K562 (cell line): Measurements from ENCODE around the gene JUND. TPM values are rescaled to one million over a fixed set of nuclear protein-coding genes. Genes with fewer than 3 reads are reported as not detected.

Experiments used
- E2F5 ChIP-seq: sonication (generic); formaldehyde crosslinking; IDR thresholded peaks from 2 replicates; pipeline ENCODE4 v1.8.0; 2022; ENCODE audit warnings: mild to moderate bottlenecking, missing genetic modification reagents
- E2F6 ChIP-seq, 2 experiments: IDR thresholded peaks; 2 replicates each; pipeline ENCODE4 v1.6.1; 2011; ENCODE audit warnings: borderline replicate concordance in 1 of 2, control low read depth in 1 of 2, low read depth in 1 of 2, low read length in 1 of 2, mild to moderate bottlenecking in 1 of 2, mixed read lengths in 1 of 2, moderate library complexity in 1 of 2; ENCODE audit not compliant: insufficient read depth in 1 of 2, insufficient read length in 1 of 2, poor library complexity in 1 of 2, severe bottlenecking in 1 of 2; ENCODE audit errors: extremely low read depth in 1 of 2
- EHMT2 ChIP-seq: fragments of 450-650 bp; IDR thresholded peaks from 2 replicates; pipeline ENCODE4 v1.6.1; 2018; ENCODE audit warnings: antibody characterized with exemption
- ELK1 ChIP-seq: sonication (generic); formaldehyde crosslinking; IDR thresholded peaks from 2 replicates; pipeline ENCODE4 v1.8.1; 2022; ENCODE audit warnings: missing genetic modification reagents
- ETV6 ChIP-seq, 3 experiments: fragments of 150-350 bp in 1 of 3; sonication (generic) in 1 of 3; formaldehyde crosslinking in 1 of 3; IDR thresholded peaks; 2 replicates each; pipeline versions ENCODE4 v1.6.1 to v1.8.0; 2014 to 2022; ENCODE audit warnings: borderline replicate concordance in 2 of 3, low read depth in 2 of 3, antibody characterized with exemption in 1 of 3, low read length in 1 of 3, mild to moderate bottlenecking in 1 of 3, missing genetic modification reagents in 1 of 3
- JUND ChIP-seq, 2 experiments: IDR thresholded peaks; 2 replicates in 1 of 2; 3 replicates in 1 of 2; pipeline ENCODE4 v1.6.1; 2011; ENCODE audit warnings: borderline replicate concordance in 2 of 2, low read depth in 2 of 2, low read length in 2 of 2, improper control_type of control experiment in 1 of 2, missing biosample characterization in 1 of 2, missing genetic modification characterization in 1 of 2, missing genetic modification reagents in 1 of 2
- PRDM10 ChIP-seq: fragments of 450-650 bp; IDR thresholded peaks from 2 replicates; pipeline ENCODE4 v1.6.1; 2018; ENCODE audit not compliant: partially characterized antibody
- SAFB2 ChIP-seq: fragments of 200-400 bp; formaldehyde crosslinking; IDR thresholded peaks from 2 replicates; pipeline ENCODE4 v1.6.1; 2018; ENCODE audit warnings: borderline replicate concordance, low read length, low read depth, moderate library complexity; ENCODE audit not compliant: severe bottlenecking
- SOX6 ChIP-seq: fragments of 450-650 bp; IDR thresholded peaks from 2 replicates; pipeline ENCODE4 v1.6.1; 2014; ENCODE audit warnings: mild to moderate bottlenecking
- TEAD4 ChIP-seq, 2 experiments: sonication (generic) in 1 of 2; formaldehyde crosslinking in 1 of 2; IDR thresholded peaks; 2 replicates each; pipeline versions ENCODE4 v1.6.1 to v1.8.0; 2012 to 2022; ENCODE audit warnings: borderline replicate concordance in 1 of 2, inconsistent platforms in 1 of 2, low read length in 1 of 2, mild to moderate bottlenecking in 1 of 2, missing genetic modification reagents in 1 of 2
- THAP7 ChIP-seq: fragments of 250-450 bp; sonication (Bioruptor Pico); IDR thresholded peaks from 2 replicates; pipeline ENCODE4 v1.5.0; 2021
- ZBTB49 ChIP-seq: sonication (generic); formaldehyde crosslinking; IDR thresholded peaks from 2 replicates; pipeline ENCODE4 v1.8.0; 2022; ENCODE audit warnings: missing genetic modification reagents, mild to moderate bottlenecking, borderline replicate concordance
- ZNF778 ChIP-seq: fragments of 450-650 bp; formaldehyde crosslinking; IDR thresholded peaks from 2 replicates; pipeline ENCODE4 v1.4.0; 2020; ENCODE audit warnings: mild to moderate bottlenecking, moderate library complexity
- polyA plus RNA-seq, 8 experiments: library from polyadenylated mRNA; depleted of rRNA in 4 of 8; stranded (reverse) in 5 of 8; unstranded in 3 of 8; fragments of >200 nt; fragmentation: Nextera tagmentation in 2 of 8; fragmentation: Illumina TruSeq in 1 of 8; extraction: Ambion mirVana in 2 of 8; extraction: Trizol in 1 of 8; gene quantifications; 2 replicates each; pipeline versions ENCODE4 v1.2.1 to v1.2.3, GENCODE V29; 2011 to 2014; ENCODE audit warnings: inconsistent platforms in 1 of 8, missing spikeins in 1 of 8
- total RNA-seq, 7 experiments: library from RNA; depleted of rRNA in 6 of 7; stranded (reverse); fragments of >200 nt in 6 of 7; fragmentation: Illumina TruSeq in 2 of 7; extraction: Trizol in 2 of 7; gene quantifications; 2 replicates each; pipeline versions ENCODE4 v1.2.1 to v1.2.3, GENCODE V29; 2011 to 2021; ENCODE audit warnings: low replicate concordance in 1 of 7

JUND gene
- total and polyA plus RNA-seq, 9 of the 15 experiments (the other 6 are each of a cell fraction or from before 2014, with no cell fraction given): 6.4 to 286 (median 42.3) TPM

- no peak for TF ChIP-seq TEAD4 (IDR thresholded peaks at IDR 0.05; ENCODE audit: low read length)
- peak; percentile 82; the same call in 1 of the 2 replicates for TF ChIP-seq TEAD4 (CRISPR knock-in tag; IDR thresholded peaks at IDR 0.05; ENCODE audit: borderline replicate concordance)
- TF ChIP-seq ETV6 (IDR thresholded peaks at IDR 0.05; ENCODE audit: borderline replicate concordance in 1 of 2, low read depth in 2 of 2, low read length in 1 of 2): no peak
- TF ChIP-seq ETV6 (CRISPR knock-in tag; IDR thresholded peaks at IDR 0.05; ENCODE audit: borderline replicate concordance): peak; percentile 46; the same call in 1 of the 2 replicates
- no peak for TF ChIP-seq ELK1 (CRISPR knock-in tag)
- no peak for TF ChIP-seq ZNF778 (CRISPR knock-in tag)
- peak; percentile 40; the same call in 1 of the 2 replicates for TF ChIP-seq E2F5
- TF ChIP-seq SAFB2: no peak
- no peak for TF ChIP-seq THAP7
- TF ChIP-seq EHMT2: peak; percentile 96
- no peak for TF ChIP-seq PRDM10
- TF ChIP-seq JUND (IDR thresholded peaks at IDR 0.05; ENCODE audit: borderline replicate concordance, low read depth, low read length): no peak
- peak; percentile 95; the same call in 2 of the 3 replicates for TF ChIP-seq JUND (tag; IDR thresholded peaks at IDR 0.05; ENCODE audit: borderline replicate concordance, low read depth, low read length)
- TF ChIP-seq SOX6: peak; percentile 94
- 0 out of 2 replicates have a peak, but pooled peaks have one; percentile 50 for TF ChIP-seq ZBTB49
- peak; percentile 16 to 18 for TF ChIP-seq E2F6 (IDR thresholded peaks at IDR 0.05; ENCODE audit: borderline replicate concordance in 1 of 2, extremely low read depth in 1 of 2, insufficient read depth in 1 of 2, insufficient read length in 1 of 2, low read depth in 1 of 2, low read length in 1 of 2, poor library complexity in 1 of 2, severe bottlenecking in 1 of 2)
These were observed 42.1 kb downstream of the JUND start (continued) for GRCh38 chr19:18239303-18239702.
